CD4-positive, alpha-beta T cell treated with Interleukin-1 beta for 1 hour (primary cell): ENCODE data around the gene PUM2.
"Not testable (repeated sequence)": the region's sequence is repeated elsewhere in the genome, so short reads cannot be mapped to it uniquely, and the experiment has no call there.

ENCODE experiments used
- DNase-seq, 2 donors: peaks; one replicate each; pipeline ENCODE4 v3.0.0-alpha.2; 2020 to 2022

PUM2 gene

GRCh38 chr2:20350753-20351554 is at the start of gene PUM2:
Gene PUM2, minus strand, starts transcription at chr2:20350844. Its CDS starts 23,484 bp downstream, at chr2:20327360.
- DNase-seq, result peak; percentile 96 to 98

- DNase-seq, result no peak
Observed at GRCh38 chr2:20400306-20400705, 49.7 kb upstream of the PUM2 start.

GRCh38 chr2:20398956-20399567 is 48.4 kb upstream of the PUM2 start:
- no peak for DNase-seq

- no peak for DNase-seq
Observed at GRCh38 chr2:20397811-20398447, 47.3 kb upstream of the PUM2 start.

- no peak for DNase-seq
Observed at GRCh38 chr2:20396356-20397000, 45.8 kb upstream of the PUM2 start.

GRCh38 chr2:20393986-20394385 is 43.3 kb upstream of the PUM2 start:
- DNase-seq, result no peak

GRCh38 chr2:20391951-20392699 is 41.5 kb upstream of the PUM2 start:
- DNase-seq, result no peak

- no peak for DNase-seq
Observed at GRCh38 chr2:20390524-20391123, 40.0 kb upstream of the PUM2 start.

GRCh38 chr2:20384953-20385352 is 34.3 kb upstream of the PUM2 start:
- DNase-seq, result no peak

- DNase-seq, result no peak
Observed at GRCh38 chr2:20382965-20383810, 32.5 kb upstream of the PUM2 start.

GRCh38 chr2:20381457-20381856 is 30.8 kb upstream of the PUM2 start:
- no peak for DNase-seq

GRCh38 chr2:20378891-20379519 is 28.4 kb upstream of the PUM2 start:
- DNase-seq, result no peak

GRCh38 chr2:20378341-20378740 is 27.7 kb upstream of the PUM2 start:
- no peak for DNase-seq

GRCh38 chr2:20377741-20378140 is 27.1 kb upstream of the PUM2 start:
- DNase-seq, result no peak

GRCh38 chr2:20374982-20375381 is 24.3 kb upstream of the PUM2 start:
- not testable (repeated sequence) for DNase-seq

- no peak for DNase-seq
Observed at GRCh38 chr2:20372896-20373640, 22.4 kb upstream of the PUM2 start.

GRCh38 chr2:20371323-20372025 is 20.8 kb upstream of the PUM2 start:
- no peak for DNase-seq

- no peak for DNase-seq
Observed at GRCh38 chr2:20370191-20370590, 19.5 kb upstream of the PUM2 start.

GRCh38 chr2:20369366-20369765 is 18.7 kb upstream of the PUM2 start:
- DNase-seq, result no peak
